H9 (cell line): ENCODE measurements around the gene CEMIP2. TPM values are rescaled to one million over a fixed set of nuclear protein-coding genes. Genes with fewer than 3 reads are reported as not detected.

Source experiments
- DNase-seq: peaks from one replicate; pipeline ENCODE4 v3.0.0-alpha.2; 2017
- H2AFZ ChIP-seq: one replicate; pipeline ENCODE4 v1.6.1; 2013; ENCODE audit warnings: mild to moderate bottlenecking, low read length, control low read depth, moderate library complexity
- H2AK5ac ChIP-seq: 2 replicates; pipeline ENCODE4 v1.6.1; 2013; ENCODE audit warnings: low read length, control low read depth, mixed read lengths; ENCODE audit not compliant: insufficient read length
- H2BK120ac ChIP-seq: one replicate; pipeline ENCODE4 v1.6.1; 2013; ENCODE audit warnings: low read depth, mild to moderate bottlenecking, low read length, control low read depth, inconsistent platforms; ENCODE audit not compliant: poor library complexity, severe bottlenecking
- H2BK12ac ChIP-seq: 2 replicates; pipeline ENCODE4 v1.6.1; 2013; ENCODE audit warnings: low read length, control low read depth, mixed read lengths, low read depth; ENCODE audit not compliant: insufficient read length
- H2BK15ac ChIP-seq: 2 replicates; pipeline ENCODE4 v1.6.1; 2013; ENCODE audit warnings: low read depth, low read length, control low read depth
- H2BK20ac ChIP-seq: one replicate; pipeline ENCODE4 v1.6.1; 2013; ENCODE audit warnings: low read depth, mild to moderate bottlenecking, low read length, control low read depth, inconsistent platforms; ENCODE audit not compliant: poor library complexity, severe bottlenecking
- H2BK5ac ChIP-seq: 2 replicates; pipeline ENCODE4 v1.6.1; 2013; ENCODE audit warnings: low read length, control low read depth, mixed read lengths; ENCODE audit not compliant: insufficient read length
- H3K14ac ChIP-seq: 2 replicates; pipeline ENCODE4 v1.6.1; 2013; ENCODE audit warnings: low read length, control low read depth; ENCODE audit not compliant: insufficient read depth
- H3K18ac ChIP-seq: 2 replicates; pipeline ENCODE4 v1.6.1; 2013; ENCODE audit warnings: low read depth, mild to moderate bottlenecking, mixed read lengths, low read length, control low read depth; ENCODE audit not compliant: insufficient read length
- H3K23ac ChIP-seq: 2 replicates; pipeline ENCODE4 v1.6.1; 2013; ENCODE audit warnings: low read length, control low read depth, mixed read lengths, low read depth; ENCODE audit not compliant: insufficient read length
- H3K23me2 ChIP-seq: 2 replicates; pipeline ENCODE4 v1.6.1; 2013; ENCODE audit warnings: low read depth, mild to moderate bottlenecking, mixed read lengths, low read length, control low read depth; ENCODE audit not compliant: insufficient read length, poor library complexity, severe bottlenecking
- H3K27ac ChIP-seq: 2 replicates; pipeline ENCODE4 v1.5.1; 2013; ENCODE audit warnings: low read length, control low read depth, mixed read lengths, low read depth; ENCODE audit not compliant: insufficient read length
- H3K27me3 ChIP-seq: 2 replicates; pipeline ENCODE4 v1.6.1; 2013; ENCODE audit warnings: low read length, control low read depth, inconsistent platforms; ENCODE audit not compliant: insufficient read depth
- H3K4ac ChIP-seq: 2 replicates; pipeline ENCODE4 v1.6.1; 2013; ENCODE audit warnings: low read depth, mild to moderate bottlenecking, control low read depth, inconsistent platforms, low read length, moderate library complexity
- H3K4me1 ChIP-seq: 2 replicates; pipeline ENCODE4 v1.6.1; 2013; ENCODE audit warnings: low read length, control low read depth, inconsistent platforms; ENCODE audit not compliant: insufficient read depth
- H3K4me2 ChIP-seq: 2 replicates; pipeline ENCODE4 v1.6.1; 2013; ENCODE audit warnings: low read length, control low read depth, mixed read lengths; ENCODE audit not compliant: insufficient read length, insufficient read depth
- H3K56ac ChIP-seq: 2 replicates; pipeline ENCODE4 v1.6.1; 2013; ENCODE audit warnings: low read depth, mild to moderate bottlenecking, mixed read lengths, low read length, control low read depth; ENCODE audit not compliant: insufficient read length
- H3K79me1 ChIP-seq: 2 replicates; pipeline ENCODE4 v1.6.1; 2013; ENCODE audit warnings: low read depth, mild to moderate bottlenecking, moderate library complexity, low read length, control low read depth, inconsistent platforms; ENCODE audit not compliant: insufficient read depth, poor library complexity, severe bottlenecking
- H3K79me2 ChIP-seq: 2 replicates; pipeline ENCODE4 v1.6.1; 2013; ENCODE audit warnings: low read length, control low read depth, inconsistent platforms; ENCODE audit not compliant: insufficient read depth
- H3K9ac ChIP-seq: 2 replicates; pipeline ENCODE4 v1.6.1; 2013; ENCODE audit warnings: low read length, control low read depth, mixed read lengths; ENCODE audit not compliant: insufficient read length; ENCODE audit errors: extremely low read depth
- H3K9me3 ChIP-seq: one replicate; pipeline ENCODE4 v1.6.1; 2013; ENCODE audit warnings: low read depth, low read length, inconsistent platforms; ENCODE audit not compliant: control insufficient read depth
- H3T11ph ChIP-seq: one replicate; pipeline ENCODE4 v1.6.1; 2013; ENCODE audit warnings: mild to moderate bottlenecking, low read length, control low read depth, inconsistent platforms
- H4K20me1 ChIP-seq: one replicate; pipeline ENCODE4 v1.6.1; 2013; ENCODE audit not compliant: control insufficient read depth, insufficient read length, insufficient read depth
- H4K5ac ChIP-seq: 2 replicates; pipeline ENCODE4 v1.6.1; 2013; ENCODE audit warnings: low read depth, mild to moderate bottlenecking, mixed read lengths, low read length, control low read depth; ENCODE audit not compliant: insufficient read length
- H4K8ac ChIP-seq: replicated peaks from 2 replicates; pipeline ENCODE4 v1.6.1; 2013; ENCODE audit warnings: low read length, control low read depth, mixed read lengths, low read depth; ENCODE audit not compliant: insufficient read length
- H4K91ac ChIP-seq: 2 replicates; pipeline ENCODE4 v1.6.1; 2013; ENCODE audit warnings: low read depth, mild to moderate bottlenecking, moderate library complexity, mixed read lengths, low read length, control low read depth; ENCODE audit not compliant: insufficient read length
- H3K27ac Mint-ChIP-seq, 3 experiments: 2 replicates in 2 of 3; 3 replicates in 1 of 3; pipeline ENCODE4 v1.8.0; 2020 to 2021; ENCODE audit warnings: mixed read lengths in 3 of 3, mild to moderate bottlenecking in 1 of 3, moderate library complexity in 1 of 3
- H3K27me3 Mint-ChIP-seq: 2 replicates; pipeline ENCODE4 v1.8.0; 2021; ENCODE audit warnings: low read depth, mild to moderate bottlenecking, moderate library complexity, mixed read lengths
- H3K36me3 Mint-ChIP-seq, 3 experiments: 2 replicates in 2 of 3; 3 replicates in 1 of 3; pipeline ENCODE4 v1.8.0; 2020 to 2021; ENCODE audit warnings: low read depth in 3 of 3, mixed read lengths in 3 of 3; ENCODE audit not compliant: insufficient read depth in 1 of 3
- H3K4me1 Mint-ChIP-seq, 2 experiments: 2 replicates each; pipeline ENCODE4 v1.8.0; 2020; ENCODE audit warnings: mixed read lengths in 2 of 2
- H3K4me3 Mint-ChIP-seq, 2 experiments: 2 replicates in 1 of 2; 3 replicates in 1 of 2; pipeline ENCODE4 v1.8.0; 2020 to 2021; ENCODE audit warnings: mild to moderate bottlenecking in 2 of 2, mixed read lengths in 2 of 2, moderate library complexity in 1 of 2
- H3K9me3 Mint-ChIP-seq, 2 experiments: 2 replicates in 1 of 2; 3 replicates in 1 of 2; pipeline ENCODE4 v1.8.0; 2020; ENCODE audit warnings: mild to moderate bottlenecking in 2 of 2, mixed read lengths in 2 of 2, moderate library complexity in 1 of 2
- WGBS: extraction: QIAGEN DNeasy Blood & Tissue Kit; methylation state at CpG from one replicate; pipeline ENCODE4 v1.1.7; 2013; ENCODE audit warnings: missing lambda C conversion rate, low lambda C conversion rate, mixed read lengths; ENCODE audit not compliant: insufficient read length; ENCODE audit errors: extremely low coverage; 5-methylcytosine and 5-hydroxymethylcytosine counted together
- total RNA-seq: library from RNA; stranded (reverse); gene quantifications from 2 replicates; pipeline ENCODE4 v1.2.1, GENCODE V29; 2021
- TF ChIP-seq, protein P1 (sequence below): fragments of 200-600 bp; sonication (generic); conservative IDR thresholded peaks from 3 replicates; pipeline ENCODE4 v1.8.0; 2021; ENCODE audit warnings: antibody characterized with exemption, mild to moderate bottlenecking

CEMIP2 gene
- total RNA-seq, 1 experiment from 2014 or later = 77.2 TPM

DNA sequence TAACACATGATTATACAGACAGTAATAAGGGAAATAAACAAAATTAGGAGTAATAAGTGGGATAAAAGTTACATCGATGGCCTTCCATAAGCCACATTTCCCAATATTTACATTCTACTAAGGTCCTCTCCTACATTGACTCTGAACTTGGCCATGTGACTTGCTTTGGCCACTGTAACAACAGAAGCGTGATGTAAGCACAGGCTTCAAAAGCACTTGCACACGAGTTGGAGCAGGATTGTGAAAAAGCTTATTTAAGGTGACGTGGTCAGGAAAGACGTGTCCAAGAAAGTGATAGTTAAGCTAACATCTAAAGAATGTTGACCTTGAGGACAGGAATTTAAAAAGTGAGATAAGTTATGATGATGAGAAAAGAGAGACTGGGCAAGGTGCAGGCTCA lies 9.8 kb upstream of the CEMIP2 start:
- Histone ChIP-seq H3K27me3 (no peaks in the 10 kb centered on the region), H3K9me3 (no peaks in the 10 kb centered on the region), H2BK5ac (no peak overlapping the region), H3K23me2 (no peaks in the 10 kb centered on the region), H3K9ac (no peak overlapping the region), H4K8ac (no peak overlapping the region), H3K27ac (no peak overlapping the region), H2BK15ac (no peak overlapping the region), H4K91ac (no peak overlapping the region), H3T11ph (no peak overlapping the region), H3K4me1 (no peaks in the 10 kb centered on the region), H3K79me1 (no peaks in the 10 kb centered on the region), H3K18ac (no peak overlapping the region), H3K4me2 (no peak overlapping the region), H2AFZ (no peak overlapping the region), H3K56ac (no peak overlapping the region), H4K5ac (no peak overlapping the region), H3K4ac (no peak overlapping the region), H3K14ac (no peak overlapping the region), H4K20me1 (no peaks in the 10 kb centered on the region), H2AK5ac (no peak overlapping the region), H2BK20ac (no peak overlapping the region), H2BK12ac (no peak overlapping the region), H3K23ac (no peak overlapping the region), H3K79me2 (no peaks in the 10 kb centered on the region), H2BK120ac (no peak overlapping the region)
- no peak overlapping the region for H3K4me3 Mint-ChIP-seq
- TF ChIP-seq, protein P1, sequence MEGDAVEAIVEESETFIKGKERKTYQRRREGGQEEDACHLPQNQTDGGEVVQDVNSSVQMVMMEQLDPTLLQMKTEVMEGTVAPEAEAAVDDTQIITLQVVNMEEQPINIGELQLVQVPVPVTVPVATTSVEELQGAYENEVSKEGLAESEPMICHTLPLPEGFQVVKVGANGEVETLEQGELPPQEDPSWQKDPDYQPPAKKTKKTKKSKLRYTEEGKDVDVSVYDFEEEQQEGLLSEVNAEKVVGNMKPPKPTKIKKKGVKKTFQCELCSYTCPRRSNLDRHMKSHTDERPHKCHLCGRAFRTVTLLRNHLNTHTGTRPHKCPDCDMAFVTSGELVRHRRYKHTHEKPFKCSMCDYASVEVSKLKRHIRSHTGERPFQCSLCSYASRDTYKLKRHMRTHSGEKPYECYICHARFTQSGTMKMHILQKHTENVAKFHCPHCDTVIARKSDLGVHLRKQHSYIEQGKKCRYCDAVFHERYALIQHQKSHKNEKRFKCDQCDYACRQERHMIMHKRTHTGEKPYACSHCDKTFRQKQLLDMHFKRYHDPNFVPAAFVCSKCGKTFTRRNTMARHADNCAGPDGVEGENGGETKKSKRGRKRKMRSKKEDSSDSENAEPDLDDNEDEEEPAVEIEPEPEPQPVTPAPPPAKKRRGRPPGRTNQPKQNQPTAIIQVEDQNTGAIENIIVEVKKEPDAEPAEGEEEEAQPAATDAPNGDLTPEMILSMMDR = no peak
- whole genome bisulfite sequencing = no CpG with 5 or more reads among the region's 5 CpGs
- peaks cover 3% of the 10 kb centered on the region in 2 experiments; a peak in 3 of 4 replicates for H3K4me1 Mint-ChIP-seq
- H3K27me3 Mint-ChIP-seq = no peaks in the 10 kb centered on the region
- H3K36me3 Mint-ChIP-seq = no peaks in the 10 kb centered on the region
- no peak for DNase-seq
- H3K27ac Mint-ChIP-seq = no peak overlapping the region
- no peaks in the 10 kb centered on the region for H3K9me3 Mint-ChIP-seq
